Transverse colon (tissue), 4 donors: Measurements from ENCODE around the gene C11orf21. TPM values are rescaled to one million over a fixed set of nuclear protein-coding genes. Genes with fewer than 3 reads are reported as not detected.

Experiments used
- DNase-seq: peaks from one replicate; pipeline ENCODE4 v3.0.0-alpha.2; 2019
- H3K27ac ChIP-seq, 4 donors: fragments of 200-600 bp; sonication (generic); 2 replicates each; pipeline ENCODE4 v1.5.1; 2016 to 2018; ENCODE audit warnings: inconsistent platforms in 4 of 4
- H3K27me3 ChIP-seq: fragments of 200-600 bp; sonication (generic); 2 replicates; pipeline ENCODE4 v1.5.1; 2017; ENCODE audit warnings: inconsistent platforms
- H3K36me3 ChIP-seq, 4 donors: fragments of 200-600 bp; sonication (generic); 2 replicates each; pipeline ENCODE4 v1.5.1; 2017 to 2019; ENCODE audit warnings: inconsistent platforms in 4 of 4
- H3K4me1 ChIP-seq, 4 donors: fragments of 200-600 bp; sonication (generic); 2 replicates each; pipeline ENCODE4 v1.5.1; 2017 to 2020; ENCODE audit warnings: inconsistent platforms in 4 of 4
- H3K4me3 ChIP-seq, 4 donors: fragments of 200-600 bp; sonication (generic); 1 replicate in 1 of 4; 2 replicates in 3 of 4; pipeline versions ENCODE4 v1.5.1 to v1.6.1; 2017 to 2019; ENCODE audit warnings: inconsistent platforms in 4 of 4
- H3K9me3 ChIP-seq, 2 donors: fragments of 200-600 bp; sonication (generic); 2 replicates each; pipeline ENCODE4 v1.5.1; 2017 to 2019; ENCODE audit warnings: inconsistent platforms in 2 of 2
- EP300 ChIP-seq: sonication (generic); formaldehyde crosslinking; IDR thresholded peaks from one replicate; pipeline ENCODE4 v1.6.1; 2017; ENCODE audit warnings: antibody characterized with exemption, low read depth
- POLR2A ChIP-seq: fragments of 450-650 bp; IDR thresholded peaks from one replicate; pipeline ENCODE4 v1.6.1; 2016; ENCODE audit warnings: antibody characterized with exemption, mild to moderate bottlenecking, moderate library complexity
- POLR2AphosphoS5 ChIP-seq, 3 donors: sonication (generic); formaldehyde crosslinking; IDR thresholded peaks; one replicate each; pipeline ENCODE4 v1.6.1; 2016; ENCODE audit warnings: antibody characterized with exemption in 3 of 3
- WGBS, 2 donors: methylation state at CpG; one replicate each; pipeline ENCODE4 v1.1.5; 2018; ENCODE audit warnings: low coverage in 1 of 2; 5-methylcytosine and 5-hydroxymethylcytosine counted together
- in situ Hi-C, 4 donors: fragments of 200-750 bp; cut with MboI; loops; one replicate each; pipeline versions ENCODE4 v1.15.0 to v1.15.1; 2017; ENCODE audit warnings: low sequenced_read_pairs in 3 of 4, low pct_ligation_motif_present in 1 of 4, low pct_unique_long_range_greater_than_20kb in 1 of 4
- intact Hi-C: fragments of 100-400 bp; cut with DNase I; formaldehyde crosslinking; loops from one replicate; pipeline ENCODE4 v1.15.1; 2023; ENCODE audit warnings: low total_unique reads
- total RNA-seq, 4 donors: library from RNA; depleted of rRNA; stranded (reverse); fragments of >200 nt; gene quantifications; one replicate each; pipeline ENCODE4 v1.1.0, GENCODE V29; 2016
- TF ChIP-seq, protein P1 (sequence below), 5 experiments: fragments of 200-600 bp in 3 of 5; fragments of 450-650 bp in 2 of 5; sonication (generic) in 3 of 5; IDR thresholded peaks; 1 replicate in 2 of 5; 2 replicates in 3 of 5; pipeline ENCODE4 v1.5.1; 2016 to 2017; ENCODE audit warnings: antibody characterized with exemption in 5 of 5, inconsistent platforms in 3 of 5, mild to moderate bottlenecking in 2 of 5, moderate library complexity in 1 of 5

The C11orf21 gene
- total RNA-seq, 4 donors from 2014 or later = 0.27 TPM; not detected in 3

DNA sequence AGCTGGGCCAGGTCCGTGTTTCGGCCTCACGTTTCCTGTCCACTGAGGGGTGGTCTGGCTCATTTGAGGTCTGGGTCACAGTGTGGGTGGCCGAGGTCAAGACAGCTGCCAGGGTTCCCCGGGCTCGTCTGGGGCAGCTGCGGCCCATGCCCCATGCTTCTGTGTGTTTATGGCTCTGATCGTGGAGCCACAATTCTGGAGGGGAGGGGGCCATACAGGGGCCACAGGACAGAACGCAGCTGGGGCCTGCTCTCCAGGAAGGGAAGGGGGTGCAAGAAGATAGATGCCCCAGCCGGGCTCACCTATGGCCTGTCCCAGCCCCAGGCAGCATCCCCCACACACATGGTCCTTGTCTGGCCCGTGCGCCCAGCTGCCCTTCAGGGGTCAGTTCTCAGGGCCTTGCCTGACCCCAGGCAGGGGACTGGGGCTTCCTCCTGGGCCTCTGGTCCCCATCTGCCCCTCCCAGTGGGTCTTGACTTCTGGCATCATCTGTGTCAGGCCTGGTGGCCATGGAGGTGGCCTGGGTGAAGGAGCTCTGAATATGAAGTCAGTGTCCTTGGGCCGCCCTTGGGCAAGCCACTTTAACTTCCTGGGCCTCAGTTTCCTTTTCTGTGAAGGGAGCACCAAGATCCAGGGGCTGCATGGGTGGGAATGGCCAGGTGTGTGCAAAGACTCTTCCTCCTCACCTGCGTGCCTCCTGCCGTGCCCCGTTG, 8.5 kb upstream of the C11orf21 start:
- in situ Hi-C loops (loop anchor here in 3 of 4 donors (10.0 to 25.0 kb wide), 3 partner anchors 105 to 577 kb away; partner anchors contain the start of gene CDKN1C (in 1 of the 3)), intact Hi-C loops (no loop called here)
- H3K4me3 ChIP-seq = no peak overlapping the region
- no peak overlapping the region for H3K27ac ChIP-seq
- WGBS, 2 donors = 87 to 100% methylated on average over 1 to 7 of the region's 16 CpGs
- peaks cover 25 to 42% (median 29%) of the 10 kb centered on the region in 4 donors for H3K4me1 ChIP-seq
- no peak for DNase-seq
- no peaks in the 10 kb centered on the region for H3K36me3 ChIP-seq
- TF ChIP-seq, protein P1, sequence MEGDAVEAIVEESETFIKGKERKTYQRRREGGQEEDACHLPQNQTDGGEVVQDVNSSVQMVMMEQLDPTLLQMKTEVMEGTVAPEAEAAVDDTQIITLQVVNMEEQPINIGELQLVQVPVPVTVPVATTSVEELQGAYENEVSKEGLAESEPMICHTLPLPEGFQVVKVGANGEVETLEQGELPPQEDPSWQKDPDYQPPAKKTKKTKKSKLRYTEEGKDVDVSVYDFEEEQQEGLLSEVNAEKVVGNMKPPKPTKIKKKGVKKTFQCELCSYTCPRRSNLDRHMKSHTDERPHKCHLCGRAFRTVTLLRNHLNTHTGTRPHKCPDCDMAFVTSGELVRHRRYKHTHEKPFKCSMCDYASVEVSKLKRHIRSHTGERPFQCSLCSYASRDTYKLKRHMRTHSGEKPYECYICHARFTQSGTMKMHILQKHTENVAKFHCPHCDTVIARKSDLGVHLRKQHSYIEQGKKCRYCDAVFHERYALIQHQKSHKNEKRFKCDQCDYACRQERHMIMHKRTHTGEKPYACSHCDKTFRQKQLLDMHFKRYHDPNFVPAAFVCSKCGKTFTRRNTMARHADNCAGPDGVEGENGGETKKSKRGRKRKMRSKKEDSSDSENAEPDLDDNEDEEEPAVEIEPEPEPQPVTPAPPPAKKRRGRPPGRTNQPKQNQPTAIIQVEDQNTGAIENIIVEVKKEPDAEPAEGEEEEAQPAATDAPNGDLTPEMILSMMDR (IDR thresholded peaks at IDR 0.05) = no peak
- TF ChIP-seq EP300 (no peak), POLR2AphosphoS5 (IDR thresholded peaks at IDR 0.05) (no peak), POLR2A (no peak)
- no peaks in the 10 kb centered on the region for H3K27me3 ChIP-seq
- H3K9me3 ChIP-seq = no peaks in the 10 kb centered on the region

- in situ Hi-C loops = loop anchor here in 3 of 4 donors (10.0 to 25.0 kb wide), 3 partner anchors 105 to 578 kb away; partner anchors contain the start of gene CDKN1C (in 1 of the 3)
- intact Hi-C loops = no loop called here
- H3K4me1 ChIP-seq = peaks cover 21 to 42% (median 32%) of the 10 kb centered on the region in 4 donors
- no peaks in the 10 kb centered on the region for H3K36me3 ChIP-seq
- no peak overlapping the region for H3K4me3 ChIP-seq
- H3K27me3 ChIP-seq = no peaks in the 10 kb centered on the region
- H3K9me3 ChIP-seq = no peaks in the 10 kb centered on the region
- no peak for DNase-seq
- no peak overlapping the region for H3K27ac ChIP-seq
- TF ChIP-seq EP300 (no peak), POLR2A (no peak), POLR2AphosphoS5 (IDR thresholded peaks at IDR 0.05) (no peak)
- TF ChIP-seq, protein P1 (IDR thresholded peaks at IDR 0.05) = no peak
- WGBS, 2 donors = 78% methylated on average over 12 of the region's 19 CpGs; no CpG with 5 or more reads in 1 of the 2 donors
Measured at GRCh38 chr11:2309251-2310072, 7.7 kb upstream of the C11orf21 start.

GRCh38 chr11:2308713-2309112, 7.0 kb upstream of the C11orf21 start:
- Histone ChIP-seq H3K27me3 (no peaks in the 10 kb centered on the region), H3K9me3 (no peaks in the 10 kb centered on the region), H3K4me1 (peaks cover 16 to 42% (median 28%) of the 10 kb centered on the region in 4 donors), H3K4me3 (no peak overlapping the region), H3K36me3 (no peaks in the 10 kb centered on the region), H3K27ac (no peak overlapping the region)
- in situ Hi-C loops = loop anchor here in 1 of 4 donors (25.0 kb wide), 1 partner anchor 579 kb away; the partner anchor contains the start of gene CDKN1C
- WGBS, 2 donors = 84% methylated on average over 4 of the region's 7 CpGs; no CpG with 5 or more reads in 1 of the 2 donors
- no peak for DNase-seq
- TF ChIP-seq EP300 (no peak), POLR2A (no peak)
- intact Hi-C loops = no loop called here

DNA sequence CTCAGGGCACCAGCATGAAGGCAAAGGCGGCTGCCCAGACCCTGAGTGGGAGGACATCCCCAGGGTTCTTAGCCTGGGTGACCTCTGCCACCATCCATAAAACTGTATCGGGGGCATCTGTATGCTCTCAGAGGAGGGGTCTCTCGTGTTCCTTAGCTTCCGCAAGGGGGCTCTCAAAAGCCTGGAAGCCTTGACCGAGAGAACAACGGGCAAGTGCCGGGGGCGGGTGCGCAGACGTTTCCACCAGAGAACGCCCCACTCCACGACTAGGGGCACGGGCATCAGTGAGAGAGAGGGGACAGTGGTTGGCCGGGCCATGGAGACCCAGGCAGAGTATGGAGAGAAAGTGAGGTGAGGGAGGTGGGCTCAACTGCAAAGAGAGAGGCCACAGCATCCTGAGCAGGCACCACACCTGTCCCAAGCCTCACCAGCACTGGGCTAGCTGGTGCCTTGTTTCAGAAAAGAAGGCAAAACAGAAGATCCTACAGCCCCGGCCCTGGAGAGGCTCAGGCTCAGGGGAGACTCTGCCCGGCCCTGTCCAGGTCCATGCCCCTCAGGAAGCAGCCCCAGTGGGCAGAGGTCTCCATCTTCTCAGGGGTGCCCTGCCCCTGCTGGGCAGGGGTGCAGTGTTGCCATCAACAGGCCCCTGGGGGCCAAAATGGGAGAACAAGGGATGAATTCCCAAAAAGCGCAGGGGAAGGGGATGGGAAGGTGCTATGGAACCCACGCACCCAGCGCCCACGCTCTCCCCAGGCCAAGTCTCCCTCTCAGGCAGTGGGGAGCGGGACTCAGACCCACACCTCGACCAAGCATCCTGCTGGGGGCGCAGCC, 6.0 kb upstream of the C11orf21 start:
- Histone ChIP-seq H3K36me3 (no peaks in the 10 kb centered on the region), H3K4me1 (peaks cover 16 to 52% (median 29%) of the 10 kb centered on the region in 4 donors), H3K9me3 (no peaks in the 10 kb centered on the region), H3K27me3 (no peaks in the 10 kb centered on the region), H3K4me3 (no peak overlapping the region), H3K27ac (peak overlapping the region; percentile 71 to 94 (median 86))
- no peak for DNase-seq
- in situ Hi-C loops = loop anchor here in 1 of 4 donors (25.0 kb wide), 1 partner anchor 580 kb away; the partner anchor contains the start of gene CDKN1C
- TF ChIP-seq, protein P1 (IDR thresholded peaks at IDR 0.05) = no peak
- no peak for TF ChIP-seq EP300
- TF ChIP-seq POLR2AphosphoS5 (IDR thresholded peaks at IDR 0.05) = no peak
- TF ChIP-seq POLR2A = no peak
- 80% methylated on average over 23 of the region's 23 CpGs; no CpG with 5 or more reads in 1 of the 2 donors for WGBS, 2 donors
- intact Hi-C loops = no loop called here
